Neutrophil (primary cell): ENCODE measurements around the gene MYO3A.

Experiments used
- H3K27ac ChIP-seq: fragments of 200-600 bp; sonication (generic); 2 replicates; pipeline ENCODE4 v1.5.1; 2016; ENCODE audit warnings: mild to moderate bottlenecking, moderate library complexity
- H3K27me3 ChIP-seq: fragments of 200-600 bp; sonication (generic); 2 replicates; pipeline ENCODE4 v1.6.0; 2016; ENCODE audit warnings: mild to moderate bottlenecking
- H3K36me3 ChIP-seq: fragments of 200-600 bp; sonication (generic); 2 replicates; pipeline ENCODE4 v1.5.1; 2017
- H3K4me1 ChIP-seq, 2 experiments: fragments of 200-600 bp in 1 of 2; sonication (generic) in 1 of 2; 1 replicate in 1 of 2; 2 replicates in 1 of 2; pipeline versions ENCODE4 v1.5.1 to v1.6.1; 2013 to 2016; ENCODE audit warnings: low read depth in 1 of 2, low read length in 1 of 2, mild to moderate bottlenecking in 1 of 2, moderate library complexity in 1 of 2; ENCODE audit not compliant: control insufficient read depth in 1 of 2, insufficient read depth in 1 of 2
- H3K4me3 ChIP-seq, 2 experiments: fragments of 200-600 bp in 1 of 2; sonication (generic) in 1 of 2; 1 replicate in 1 of 2; 2 replicates in 1 of 2; pipeline ENCODE4 v1.5.1; 2013 to 2016; ENCODE audit warnings: low read depth in 1 of 2, low read length in 1 of 2, mild to moderate bottlenecking in 1 of 2, moderate library complexity in 1 of 2
- H3K9me3 ChIP-seq: fragments of 200-600 bp; sonication (generic); 2 replicates; pipeline ENCODE4 v1.5.1; 2016
- TF ChIP-seq, protein P1 (sequence below): fragments of 200-600 bp; sonication (generic); IDR thresholded peaks from 2 replicates; pipeline ENCODE4 v1.5.1; 2016; ENCODE audit warnings: antibody characterized with exemption

The MYO3A gene

DNA sequence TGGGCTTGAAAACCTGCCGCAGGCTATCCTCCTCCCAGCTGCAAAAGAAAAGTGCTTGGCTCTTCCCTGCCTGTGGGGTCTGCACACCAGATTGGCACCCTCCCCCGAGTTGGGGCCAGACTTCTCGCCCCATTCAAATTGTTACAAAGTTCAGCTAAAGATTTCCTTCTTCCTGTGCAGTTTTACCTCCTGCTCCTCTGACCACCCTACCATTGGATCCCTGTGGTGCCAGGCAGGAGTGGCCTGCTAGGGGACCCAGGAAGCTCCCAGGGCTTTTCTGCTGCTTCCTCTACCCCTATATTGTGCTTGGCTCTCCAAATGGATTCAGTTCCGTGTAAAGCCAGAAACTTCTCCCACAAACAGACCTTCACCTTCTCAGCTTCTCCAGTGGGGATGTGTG, 147.4 kb downstream of the MYO3A start:
- Histone ChIP-seq H3K27me3 (no peaks in the 10 kb centered on the region), H3K36me3 (no peaks in the 10 kb centered on the region), H3K4me3 (no peak overlapping the region), H3K27ac (no peak overlapping the region), H3K9me3 (no peaks in the 10 kb centered on the region), H3K4me1 (no peaks in the 10 kb centered on the region)
- TF ChIP-seq, protein P1, sequence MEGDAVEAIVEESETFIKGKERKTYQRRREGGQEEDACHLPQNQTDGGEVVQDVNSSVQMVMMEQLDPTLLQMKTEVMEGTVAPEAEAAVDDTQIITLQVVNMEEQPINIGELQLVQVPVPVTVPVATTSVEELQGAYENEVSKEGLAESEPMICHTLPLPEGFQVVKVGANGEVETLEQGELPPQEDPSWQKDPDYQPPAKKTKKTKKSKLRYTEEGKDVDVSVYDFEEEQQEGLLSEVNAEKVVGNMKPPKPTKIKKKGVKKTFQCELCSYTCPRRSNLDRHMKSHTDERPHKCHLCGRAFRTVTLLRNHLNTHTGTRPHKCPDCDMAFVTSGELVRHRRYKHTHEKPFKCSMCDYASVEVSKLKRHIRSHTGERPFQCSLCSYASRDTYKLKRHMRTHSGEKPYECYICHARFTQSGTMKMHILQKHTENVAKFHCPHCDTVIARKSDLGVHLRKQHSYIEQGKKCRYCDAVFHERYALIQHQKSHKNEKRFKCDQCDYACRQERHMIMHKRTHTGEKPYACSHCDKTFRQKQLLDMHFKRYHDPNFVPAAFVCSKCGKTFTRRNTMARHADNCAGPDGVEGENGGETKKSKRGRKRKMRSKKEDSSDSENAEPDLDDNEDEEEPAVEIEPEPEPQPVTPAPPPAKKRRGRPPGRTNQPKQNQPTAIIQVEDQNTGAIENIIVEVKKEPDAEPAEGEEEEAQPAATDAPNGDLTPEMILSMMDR: no peak

DNA sequence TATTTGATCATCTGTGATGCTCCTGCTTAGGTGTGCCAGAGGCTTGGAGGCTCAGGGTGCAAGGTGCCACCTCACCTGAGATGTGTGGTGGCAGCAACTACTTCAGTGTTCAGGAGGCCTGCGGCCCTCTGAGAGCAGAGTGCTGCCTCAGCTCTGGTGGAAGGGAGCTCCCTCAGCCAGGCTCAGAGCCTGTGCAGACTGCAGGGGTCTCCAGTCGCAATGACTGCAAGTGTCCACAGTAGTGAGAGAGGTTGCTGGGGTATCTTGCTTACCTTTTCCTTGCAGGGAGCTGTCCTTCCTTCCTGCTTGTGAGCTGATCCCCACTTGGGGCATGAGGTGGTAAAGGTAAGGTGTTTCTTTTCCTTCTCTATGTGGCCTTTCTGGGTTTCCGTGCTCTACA, 151.5 kb downstream of the MYO3A start:
- no peaks in the 10 kb centered on the region for H3K9me3 ChIP-seq
- TF ChIP-seq, protein P1: no peak
- H3K4me1 ChIP-seq: no peaks in the 10 kb centered on the region
- no peak overlapping the region for H3K4me3 ChIP-seq
- H3K27ac ChIP-seq: no peak overlapping the region
- H3K27me3 ChIP-seq: no peaks in the 10 kb centered on the region
- H3K36me3 ChIP-seq: no peaks in the 10 kb centered on the region

DNA sequence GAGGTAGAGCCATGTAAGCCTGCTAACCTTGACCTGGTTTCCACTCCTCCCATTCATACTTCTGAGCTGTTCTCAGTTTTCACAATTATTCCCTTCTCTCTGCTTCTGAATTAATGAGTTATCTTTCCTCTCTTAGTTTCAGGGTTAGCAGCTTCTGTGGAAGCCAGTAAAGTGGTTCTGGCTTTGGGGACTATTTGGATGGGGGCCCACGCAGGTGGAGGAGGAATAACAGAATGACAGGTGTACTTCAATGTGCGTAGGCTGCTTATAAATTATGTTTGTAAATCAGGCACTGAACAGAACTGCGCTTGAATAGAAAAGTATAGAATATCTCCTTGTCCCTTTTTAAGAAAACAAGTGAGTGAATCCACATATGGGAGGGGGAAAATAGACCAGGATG, 153.6 kb downstream of the MYO3A start:
- Histone ChIP-seq H3K9me3 (no peaks in the 10 kb centered on the region), H3K36me3 (no peaks in the 10 kb centered on the region), H3K4me3 (no peak overlapping the region), H3K27me3 (no peaks in the 10 kb centered on the region), H3K27ac (no peak overlapping the region), H3K4me1 (no peaks in the 10 kb centered on the region)
- TF ChIP-seq, protein P1: no peak

DNA sequence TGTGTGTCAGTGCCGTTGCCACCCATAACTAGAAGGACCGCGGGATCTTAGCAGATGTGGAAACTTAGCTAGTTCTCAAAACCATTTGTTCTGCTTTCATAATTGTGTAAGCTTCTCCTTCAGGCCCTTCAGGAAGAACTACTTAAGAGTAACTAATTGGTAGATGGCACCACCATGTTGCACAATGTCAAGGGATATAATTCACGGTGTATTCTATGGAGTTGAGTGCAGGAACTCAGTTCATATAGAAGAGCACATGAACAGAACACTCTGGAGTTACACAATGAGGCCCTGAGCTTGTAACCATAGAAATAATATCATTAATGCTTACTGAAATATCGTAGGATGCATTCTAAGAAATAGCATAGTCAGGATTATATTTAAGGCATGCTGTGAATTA, 156.0 kb downstream of the MYO3A start:
- Histone ChIP-seq H3K27ac (no peak overlapping the region), H3K4me1 (no peaks in the 10 kb centered on the region), H3K27me3 (no peaks in the 10 kb centered on the region), H3K9me3 (no peaks in the 10 kb centered on the region), H3K4me3 (no peak overlapping the region), H3K36me3 (no peaks in the 10 kb centered on the region)
- TF ChIP-seq, protein P1: no peak

DNA sequence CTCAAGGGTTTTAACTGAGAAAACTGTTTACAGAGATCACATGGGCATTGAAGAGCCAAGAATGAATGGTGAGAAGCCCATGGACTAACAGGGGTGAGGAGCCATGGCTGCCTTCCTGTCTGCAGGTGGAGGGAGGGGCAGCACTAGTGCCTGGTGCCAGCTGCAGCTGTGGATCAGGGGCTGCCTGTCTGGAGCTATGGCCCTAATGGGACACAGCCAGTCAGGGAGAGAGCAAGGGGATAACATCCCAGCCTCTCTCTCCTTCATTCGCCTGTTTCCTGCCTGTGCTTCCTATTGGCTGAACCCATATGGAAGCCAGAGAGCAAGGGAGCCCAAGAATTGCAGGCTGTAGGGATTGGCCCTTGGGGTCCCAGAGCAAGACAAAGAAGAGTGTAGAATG, 156.7 kb downstream of the MYO3A start:
- Histone ChIP-seq H3K27me3 (no peaks in the 10 kb centered on the region), H3K4me1 (no peaks in the 10 kb centered on the region), H3K4me3 (no peak overlapping the region), H3K36me3 (no peaks in the 10 kb centered on the region), H3K27ac (no peak overlapping the region), H3K9me3 (no peaks in the 10 kb centered on the region)
- TF ChIP-seq, protein P1: no peak

DNA sequence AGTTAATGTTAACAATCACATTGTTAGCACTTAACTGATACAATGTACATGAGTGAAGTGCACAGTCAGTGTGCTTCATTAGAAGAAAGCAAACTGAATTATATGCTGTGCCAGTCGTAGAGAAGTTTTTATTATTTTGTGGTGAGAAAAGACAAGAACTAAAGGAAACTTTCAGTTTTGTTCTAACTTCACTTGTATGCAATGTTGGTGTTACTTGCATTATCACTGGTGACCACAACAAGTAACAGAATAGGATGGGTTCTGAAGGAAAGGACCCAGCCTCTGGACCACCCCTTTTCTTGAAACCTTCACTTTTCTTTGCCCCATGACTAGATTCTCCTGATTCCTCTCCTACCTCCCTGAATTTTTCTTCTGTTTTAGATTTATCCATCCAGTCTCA, 159.2 kb downstream of the MYO3A start:
- TF ChIP-seq, protein P1: no peak
- H3K36me3 ChIP-seq: no peaks in the 10 kb centered on the region
- no peak overlapping the region for H3K27ac ChIP-seq

More for the DNA sequence above, 159.2 kb downstream of the MYO3A start:
- H3K9me3 ChIP-seq: no peaks in the 10 kb centered on the region
- H3K4me1 ChIP-seq: no peaks in the 10 kb centered on the region
- H3K27me3 ChIP-seq: no peaks in the 10 kb centered on the region
- H3K4me3 ChIP-seq: no peak overlapping the region
